ENCODE data around the gene CCL4L2.
"Not testable (repeated sequence)": the region's sequence is repeated elsewhere in the genome, so short reads cannot be mapped to it uniquely, and the experiment has no call there.

Gene CCL4L2

DNA sequence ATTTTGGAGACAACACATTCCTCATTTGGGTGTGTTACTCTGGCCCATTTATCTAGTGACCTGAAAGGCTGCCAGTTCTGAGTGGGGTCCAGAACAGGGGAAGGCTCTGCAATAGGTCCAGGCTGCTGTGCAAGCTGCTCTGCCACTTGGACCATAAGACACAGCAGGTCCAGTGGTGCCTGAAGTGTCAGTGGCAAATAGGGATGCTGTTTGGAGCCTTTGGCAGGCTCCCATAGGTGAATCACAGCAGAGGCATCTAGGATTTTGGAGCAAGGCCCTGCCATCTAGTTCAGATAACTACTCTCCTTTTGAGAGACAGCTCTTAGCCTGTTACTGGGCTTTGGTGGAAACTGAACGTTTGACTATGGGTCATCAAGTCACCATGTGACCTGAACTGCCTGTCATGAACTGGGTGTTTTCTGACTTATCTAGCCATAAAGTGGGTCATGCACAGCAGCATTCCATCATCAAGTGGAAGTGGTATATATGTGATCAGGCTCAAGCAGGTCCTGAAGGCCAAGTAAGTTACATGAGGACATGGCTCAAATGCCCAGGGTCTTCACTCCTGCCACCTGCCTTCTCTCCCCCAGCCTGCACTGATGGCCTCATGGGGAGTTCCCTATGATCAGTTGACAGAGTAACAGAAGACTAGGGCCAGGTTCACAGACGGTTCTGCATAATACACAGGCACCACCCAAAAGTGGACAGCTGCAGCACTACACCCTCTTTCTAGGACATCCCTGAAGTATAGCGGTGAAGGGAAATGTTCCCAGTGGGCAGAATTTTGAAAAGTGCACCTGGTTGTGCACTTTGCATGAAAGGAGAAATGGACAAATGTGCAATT is 10.1 kb downstream of the CCL4L2 start:
- H3K27me3 ChIP-seq; H3K4me3 ChIP-seq (ENCODE audit: low read depth in 1 of 2, low read length in 1 of 2); H3K4me1 ChIP-seq (ENCODE audit: control insufficient read depth in 1 of 2, insufficient read depth in 1 of 2, low read depth in 1 of 2, low read length in 1 of 2); H3K27ac ChIP-seq; H3K9me3 ChIP-seq; H3K36me3 ChIP-seq: not testable (repeated sequence)

- H3K4me1 ChIP-seq (ENCODE audit: control insufficient read depth in 1 of 2, insufficient read depth in 1 of 2, low read depth in 1 of 2, low read length in 1 of 2); H3K27me3 ChIP-seq; H3K36me3 ChIP-seq; H3K27ac ChIP-seq; H3K4me3 ChIP-seq (ENCODE audit: low read depth in 1 of 2, low read length in 1 of 2); H3K9me3 ChIP-seq: not testable (repeated sequence)
Observed at GRCh38 chr17:36221581-36222100, 10.8 kb downstream of the CCL4L2 start.

DNA sequence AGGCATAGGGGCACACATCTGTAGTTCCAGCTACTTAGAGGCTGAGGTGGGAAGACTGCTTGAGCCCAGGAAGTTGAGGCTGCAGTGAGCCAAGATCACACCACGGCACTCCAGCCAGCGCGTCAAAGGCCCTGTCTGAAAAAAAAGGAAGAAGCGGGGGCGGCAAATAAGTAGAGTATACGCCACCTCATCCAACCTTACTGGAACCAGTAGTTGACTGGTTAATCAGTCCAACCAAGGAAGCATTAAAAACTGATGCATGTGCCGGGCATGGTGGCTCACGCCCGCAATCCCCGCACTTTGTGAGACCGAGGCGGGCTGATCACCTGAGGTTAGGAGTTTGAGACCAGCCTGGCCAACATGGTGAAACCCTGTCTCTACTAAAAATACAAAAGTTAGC is 12.1 kb downstream of the CCL4L2 start:
- not testable (repeated sequence) for H3K36me3 ChIP-seq; H3K4me3 ChIP-seq (ENCODE audit: low read depth in 1 of 2, low read length in 1 of 2); H3K27me3 ChIP-seq; H3K27ac ChIP-seq; H3K4me1 ChIP-seq (ENCODE audit: control insufficient read depth in 1 of 2, insufficient read depth in 1 of 2, low read depth in 1 of 2, low read length in 1 of 2); H3K9me3 ChIP-seq

GRCh38 chr17:36229644-36230043 is 18.8 kb downstream of the CCL4L2 start:
- not testable (repeated sequence) for H3K36me3 ChIP-seq; H3K4me1 ChIP-seq (ENCODE audit: control insufficient read depth in 1 of 2, insufficient read depth in 1 of 2, low read depth in 1 of 2, low read length in 1 of 2); H3K4me3 ChIP-seq (ENCODE audit: low read depth in 1 of 2, low read length in 1 of 2); H3K27me3 ChIP-seq; H3K27ac ChIP-seq; H3K9me3 ChIP-seq
- TF ChIP-seq, protein P1, sequence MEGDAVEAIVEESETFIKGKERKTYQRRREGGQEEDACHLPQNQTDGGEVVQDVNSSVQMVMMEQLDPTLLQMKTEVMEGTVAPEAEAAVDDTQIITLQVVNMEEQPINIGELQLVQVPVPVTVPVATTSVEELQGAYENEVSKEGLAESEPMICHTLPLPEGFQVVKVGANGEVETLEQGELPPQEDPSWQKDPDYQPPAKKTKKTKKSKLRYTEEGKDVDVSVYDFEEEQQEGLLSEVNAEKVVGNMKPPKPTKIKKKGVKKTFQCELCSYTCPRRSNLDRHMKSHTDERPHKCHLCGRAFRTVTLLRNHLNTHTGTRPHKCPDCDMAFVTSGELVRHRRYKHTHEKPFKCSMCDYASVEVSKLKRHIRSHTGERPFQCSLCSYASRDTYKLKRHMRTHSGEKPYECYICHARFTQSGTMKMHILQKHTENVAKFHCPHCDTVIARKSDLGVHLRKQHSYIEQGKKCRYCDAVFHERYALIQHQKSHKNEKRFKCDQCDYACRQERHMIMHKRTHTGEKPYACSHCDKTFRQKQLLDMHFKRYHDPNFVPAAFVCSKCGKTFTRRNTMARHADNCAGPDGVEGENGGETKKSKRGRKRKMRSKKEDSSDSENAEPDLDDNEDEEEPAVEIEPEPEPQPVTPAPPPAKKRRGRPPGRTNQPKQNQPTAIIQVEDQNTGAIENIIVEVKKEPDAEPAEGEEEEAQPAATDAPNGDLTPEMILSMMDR (IDR thresholded peaks at IDR 0.05) = peak; percentile 29

DNA sequence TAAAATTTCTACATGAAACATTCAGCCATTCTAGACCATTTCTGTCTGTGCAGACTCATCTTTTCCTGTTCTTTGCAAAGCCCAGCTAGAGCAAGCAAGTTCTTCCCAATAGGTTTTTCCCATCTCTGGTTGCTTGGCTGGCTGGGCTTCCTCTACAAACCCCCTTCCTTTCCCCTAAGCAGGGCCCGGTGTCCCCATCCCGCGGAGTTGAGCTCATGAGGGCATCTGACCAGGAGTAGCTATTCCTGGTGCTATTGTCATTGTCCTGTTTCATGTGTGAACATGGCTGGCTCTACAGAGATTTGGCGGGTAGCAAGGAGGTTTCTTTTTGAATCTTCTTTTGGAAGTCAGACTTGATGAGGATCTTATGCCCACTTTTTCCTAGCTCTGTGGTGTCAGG is 31.2 kb downstream of the CCL4L2 start:
- H3K4me1 ChIP-seq (ENCODE audit: control insufficient read depth in 1 of 2, insufficient read depth in 1 of 2, low read depth in 1 of 2, low read length in 1 of 2); H3K4me3 ChIP-seq (ENCODE audit: low read depth in 1 of 2, low read length in 1 of 2); H3K27me3 ChIP-seq; H3K36me3 ChIP-seq; H3K9me3 ChIP-seq; H3K27ac ChIP-seq: not testable (repeated sequence)

Measured in neutrophil (primary cell).